PC-3 (cell line): ENCODE results near the gene UPK2. TPM values are rescaled to one million over a fixed set of nuclear protein-coding genes. Genes with fewer than 3 reads are reported as not detected.

ENCODE experiments used
- ATAC-seq: fragments of 200-7000 bp; cut with Tn5 transposase; 2 replicates; pipeline ENCODE4 v1.9.1; 2020; ENCODE audit warnings: mild to moderate bottlenecking, moderate library complexity
- BruUV-seq: library from RNA; stranded (reverse); fragments of 400-500 nt; replicated peaks from 2 replicates; lab custom pipeline; 2021; lab: Mats Ljungman, UMichigan
- CTCF ChIA-PET: fragments of 300-600 bp; sonication (Branson Sonifier 250); formaldehyde crosslinking; loops from one replicate; lab custom pipeline; 2022; ENCODE audit warnings: antibody characterized with exemption; lab: Charles Lee
- POLR2A ChIA-PET: fragments of 300-600 bp; sonication (Branson Sonifier 250); formaldehyde crosslinking; loops from one replicate; lab custom pipeline; 2022; ENCODE audit warnings: antibody characterized with exemption; ENCODE audit not compliant: unreplicated experiment; lab: Charles Lee
- DNase-seq: peaks from one replicate; pipeline ENCODE4 v3.0.0-alpha.2; 2015
- H2AFZ ChIP-seq: fragments of 300-600 bp; sonication (generic); 2 replicates; pipeline ENCODE4 v1.6.0; 2016; ENCODE audit warnings: antibody characterized with exemption, low read length
- H3F3A ChIP-seq: fragments of 300-600 bp; sonication (generic); one replicate; pipeline ENCODE4 v1.6.0; 2017; ENCODE audit warnings: antibody characterized with exemption, low read length, control low read depth, mild to moderate bottlenecking; ENCODE audit not compliant: unreplicated experiment
- H3K27ac ChIP-seq: fragments of 300-600 bp; sonication (generic); 2 replicates; pipeline ENCODE4 v1.5.1; 2016; ENCODE audit warnings: mild to moderate bottlenecking, low read length
- H3K27me3 ChIP-seq: fragments of 300-600 bp; sonication (generic); 2 replicates; pipeline ENCODE4 v1.6.1; 2016; ENCODE audit warnings: low read length, mixed read lengths
- H3K36me3 ChIP-seq: fragments of 300-600 bp; sonication (generic); 2 replicates; pipeline ENCODE4 v1.6.1; 2016; ENCODE audit warnings: low read depth, mixed run types, low read length, mixed read lengths
- H3K4me1 ChIP-seq: fragments of 300-600 bp; sonication (generic); 2 replicates; pipeline ENCODE4 v1.5.1; 2016; ENCODE audit warnings: low read length; ENCODE audit not compliant: insufficient read depth
- H3K4me2 ChIP-seq: fragments of 300-600 bp; sonication (generic); 2 replicates; pipeline ENCODE4 v1.6.0; 2016; ENCODE audit warnings: low read length
- H3K4me3 ChIP-seq: fragments of 300-600 bp; sonication (generic); 2 replicates; pipeline ENCODE4 v1.5.1; 2016; ENCODE audit warnings: mild to moderate bottlenecking, low read length, mixed read lengths
- H3K79me2 ChIP-seq: fragments of 300-600 bp; sonication (generic); 2 replicates; pipeline ENCODE4 v1.6.1; 2017; ENCODE audit warnings: low read length, mixed read lengths
- H3K9ac ChIP-seq: fragments of 300-600 bp; sonication (generic); 2 replicates; pipeline ENCODE4 v1.6.0; 2016; ENCODE audit warnings: mild to moderate bottlenecking, low read length
- H3K9me2 ChIP-seq: fragments of 300-600 bp; sonication (generic); replicated peaks from 2 replicates; pipeline ENCODE4 v1.6.1; 2016; ENCODE audit warnings: mixed run types, low read length, mixed read lengths
- H3K9me3 ChIP-seq: fragments of 300-600 bp; sonication (generic); 2 replicates; pipeline ENCODE4 v1.6.1; 2016; ENCODE audit warnings: low read length, mixed read lengths
- H4K20me1 ChIP-seq: fragments of 300-600 bp; sonication (generic); 2 replicates; pipeline ENCODE4 v1.6.1; 2016; ENCODE audit warnings: low read length, mixed read lengths
- EZH2 ChIP-seq: fragments of 300-600 bp; sonication (generic); IDR thresholded peaks from one replicate; pipeline ENCODE4 v1.6.1; 2017; ENCODE audit warnings: antibody characterized with exemption, mild to moderate bottlenecking, low read length; ENCODE audit not compliant: unreplicated experiment
- EZH2phosphoT487 ChIP-seq: fragments of 300-600 bp; sonication (generic); IDR thresholded peaks from 2 replicates; pipeline ENCODE4 v1.6.1; 2018; ENCODE audit warnings: mild to moderate bottlenecking, antibody characterized with exemption, low read length, borderline replicate concordance
- intact Hi-C: fragments of 100-400 bp; cut with micrococcal nuclease; formaldehyde crosslinking; loops from 2 replicates; pipeline ENCODE4 v1.9.0; 2023
- total RNA-seq: library from RNA; depleted of rRNA; stranded (reverse); fragments of >200 nt; gene quantifications from 2 replicates; pipeline ENCODE4 v1.2.3, GENCODE V29; 2014
- TF ChIP-seq, protein P1 (sequence below): fragments of 300-600 bp; sonication (generic); conservative IDR thresholded peaks from 2 replicates; pipeline ENCODE4 v1.5.1; 2017; ENCODE audit warnings: antibody characterized with exemption, low read depth, mild to moderate bottlenecking, low read length

Gene UPK2
- total RNA-seq, 1 experiment from 2014 or later, result 0.44 TPM

GRCh38 chr11:118957549-118957948, 1.5 kb downstream of the UPK2 start:
- CTCF ChIA-PET, result interaction anchor here (0.5 kb wide), 1 partner anchor 35 kb away, joined by 9 read pairs; no protein-coding TSS in a partner anchor
- TF ChIP-seq, protein P1, sequence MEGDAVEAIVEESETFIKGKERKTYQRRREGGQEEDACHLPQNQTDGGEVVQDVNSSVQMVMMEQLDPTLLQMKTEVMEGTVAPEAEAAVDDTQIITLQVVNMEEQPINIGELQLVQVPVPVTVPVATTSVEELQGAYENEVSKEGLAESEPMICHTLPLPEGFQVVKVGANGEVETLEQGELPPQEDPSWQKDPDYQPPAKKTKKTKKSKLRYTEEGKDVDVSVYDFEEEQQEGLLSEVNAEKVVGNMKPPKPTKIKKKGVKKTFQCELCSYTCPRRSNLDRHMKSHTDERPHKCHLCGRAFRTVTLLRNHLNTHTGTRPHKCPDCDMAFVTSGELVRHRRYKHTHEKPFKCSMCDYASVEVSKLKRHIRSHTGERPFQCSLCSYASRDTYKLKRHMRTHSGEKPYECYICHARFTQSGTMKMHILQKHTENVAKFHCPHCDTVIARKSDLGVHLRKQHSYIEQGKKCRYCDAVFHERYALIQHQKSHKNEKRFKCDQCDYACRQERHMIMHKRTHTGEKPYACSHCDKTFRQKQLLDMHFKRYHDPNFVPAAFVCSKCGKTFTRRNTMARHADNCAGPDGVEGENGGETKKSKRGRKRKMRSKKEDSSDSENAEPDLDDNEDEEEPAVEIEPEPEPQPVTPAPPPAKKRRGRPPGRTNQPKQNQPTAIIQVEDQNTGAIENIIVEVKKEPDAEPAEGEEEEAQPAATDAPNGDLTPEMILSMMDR, result no peak
- no peak for TF ChIP-seq EZH2phosphoT487
- TF ChIP-seq EZH2, result no peak

DNA sequence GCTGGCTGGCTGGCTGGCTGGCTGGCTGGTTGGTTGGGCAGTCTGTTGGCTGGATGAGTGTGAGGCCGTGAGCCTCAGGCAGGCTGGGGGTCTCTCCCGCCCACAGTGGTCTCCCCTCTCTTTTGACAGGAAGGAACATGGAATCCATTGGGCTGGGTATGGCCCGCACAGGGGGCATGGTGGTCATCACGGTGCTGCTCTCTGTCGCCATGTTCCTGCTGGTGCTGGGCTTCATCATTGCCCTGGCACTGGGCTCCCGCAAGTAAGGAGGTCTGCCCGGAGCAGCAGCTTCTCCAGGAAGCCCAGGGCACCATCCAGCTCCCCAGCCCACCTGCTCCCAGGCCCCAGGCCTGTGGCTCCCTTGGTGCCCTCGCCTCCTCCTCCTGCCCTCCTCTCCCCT, 1.9 kb downstream of the UPK2 start:
- ChIA-PET CTCF (interaction anchor here (0.5 kb wide), 1 partner anchor 35 kb away, joined by 9 read pairs; no protein-coding TSS in a partner anchor), POLR2A (no interaction called here)
- Histone ChIP-seq H3K9me3 (no peaks in the 10 kb centered on the region), H3K4me1 (peaks cover 8% of the 10 kb centered on the region; the same call in 1 of the 2 replicates), H3K9me2 (no peaks in the 10 kb centered on the region), H3K79me2 (no peaks in the 10 kb centered on the region), H3F3A (no peaks in the 10 kb centered on the region), H3K9ac (no peak overlapping the region), H3K27me3 (no peaks in the 10 kb centered on the region), H3K4me3 (no peak overlapping the region), H3K36me3 (no peaks in the 10 kb centered on the region), H3K4me2 (no peak overlapping the region), H4K20me1 (no peaks in the 10 kb centered on the region), H2AFZ (no peak overlapping the region), H3K27ac (no peak overlapping the region)
- TF ChIP-seq EZH2phosphoT487 (no peak), EZH2 (no peak)
- TF ChIP-seq, protein P1, result no peak
- intact Hi-C loops, result no loop called here
- no peak for ATAC-seq
- BruUV-seq, result no TSS peak
- no peak for DNase-seq

More at GRCh38 chr11:118957549-118957948, 1.5 kb downstream of the UPK2 start:
- no peaks in the 10 kb centered on the region for H3K79me2 ChIP-seq
- no peak overlapping the region for H3K4me2 ChIP-seq
- no peak for DNase-seq
- no peaks in the 10 kb centered on the region for H3K36me3 ChIP-seq
- no peaks in the 10 kb centered on the region for H3K9me2 ChIP-seq
- BruUV-seq, result no TSS peak
- H4K20me1 ChIP-seq, result no peaks in the 10 kb centered on the region
- H2AFZ ChIP-seq, result no peak overlapping the region
- H3K27ac ChIP-seq, result no peak overlapping the region
- no peak overlapping the region for H3K4me3 ChIP-seq
- no peak overlapping the region for H3K9ac ChIP-seq
- POLR2A ChIA-PET, result no interaction called here
- H3K4me1 ChIP-seq, result peaks cover 8% of the 10 kb centered on the region; the same call in 1 of the 2 replicates
- intact Hi-C loops, result no loop called here
- no peaks in the 10 kb centered on the region for H3K27me3 ChIP-seq
- H3F3A ChIP-seq, result no peaks in the 10 kb centered on the region
- no peak for ATAC-seq
- H3K9me3 ChIP-seq, result no peaks in the 10 kb centered on the region

DNA sequence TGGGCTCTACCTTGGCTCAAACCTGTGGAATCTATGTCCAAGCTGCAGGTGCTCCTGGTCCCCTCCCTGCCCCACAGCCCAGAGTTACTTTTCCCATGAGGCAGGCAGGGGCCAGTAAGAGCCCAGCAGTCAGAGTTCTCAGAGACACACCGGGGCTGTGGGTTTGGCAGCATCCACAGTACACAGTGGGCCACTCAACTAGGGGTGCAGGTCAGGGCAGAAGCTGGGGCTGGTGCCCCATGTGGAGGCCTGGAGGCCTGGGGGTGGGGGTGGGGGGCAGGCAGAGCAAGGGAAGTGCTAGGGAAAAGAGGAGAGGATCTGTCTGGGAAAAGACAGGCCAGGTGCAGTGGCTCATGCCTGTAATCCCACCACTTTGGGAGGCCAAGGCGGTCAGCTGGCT, 2.5 kb downstream of the UPK2 start:
- no TSS peak for BruUV-seq
- Histone ChIP-seq H3K4me3 (no peak overlapping the region), H3K9ac (no peak overlapping the region), H3F3A (no peaks in the 10 kb centered on the region), H3K4me1 (peaks cover 8% of the 10 kb centered on the region; the same call in 1 of the 2 replicates), H3K27ac (no peak overlapping the region), H4K20me1 (no peaks in the 10 kb centered on the region), H3K79me2 (no peaks in the 10 kb centered on the region), H3K36me3 (no peaks in the 10 kb centered on the region), H3K9me2 (no peaks in the 10 kb centered on the region), H3K27me3 (no peaks in the 10 kb centered on the region), H2AFZ (no peak overlapping the region), H3K4me2 (no peak overlapping the region), H3K9me3 (no peaks in the 10 kb centered on the region)
- ATAC-seq, result no peak
- POLR2A ChIA-PET, result no interaction called here
- no peak for DNase-seq
- TF ChIP-seq EZH2, result no peak
- TF ChIP-seq EZH2phosphoT487, result no peak
- TF ChIP-seq, protein P1, result no peak
- intact Hi-C loops, result no loop called here
- CTCF ChIA-PET, result no interaction called here
